NCI-H2196 treated with DMSO at 0.1 percent for 48 hours (cell line): ENCODE results near the gene TSPAN15.
"Not testable (repeated sequence)": the region's sequence is repeated elsewhere in the genome, so short reads cannot be mapped to it uniquely, and the experiment has no call there.

Experiments used
- DNase-seq: peaks from one replicate; lab custom pipeline; 2025; ENCODE audit not compliant: unreplicated experiment; lab: John Stamatoyannopoulos, UW

The TSPAN15 gene

DNA sequence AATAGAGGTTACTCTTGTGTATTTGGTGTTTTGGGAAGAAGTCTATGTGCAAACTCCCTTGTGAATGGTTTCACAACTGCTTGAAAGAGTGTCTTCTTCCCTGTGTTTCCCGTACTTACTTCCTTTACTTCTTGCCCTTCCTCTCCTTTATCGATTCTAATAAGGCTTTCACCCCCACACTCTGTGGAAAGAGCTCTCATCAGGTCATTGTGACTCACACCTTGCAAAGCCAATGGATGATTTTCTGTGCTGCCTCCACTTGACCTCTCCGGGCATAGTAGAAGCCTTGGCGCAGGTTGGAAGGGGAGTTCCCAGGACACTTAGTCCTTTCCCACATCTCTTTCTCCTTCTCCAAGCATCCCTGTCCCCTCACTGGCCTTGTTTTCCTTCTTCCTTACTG, 6.2 kb upstream of the TSPAN15 start:
- no peak for DNase-seq

DNA sequence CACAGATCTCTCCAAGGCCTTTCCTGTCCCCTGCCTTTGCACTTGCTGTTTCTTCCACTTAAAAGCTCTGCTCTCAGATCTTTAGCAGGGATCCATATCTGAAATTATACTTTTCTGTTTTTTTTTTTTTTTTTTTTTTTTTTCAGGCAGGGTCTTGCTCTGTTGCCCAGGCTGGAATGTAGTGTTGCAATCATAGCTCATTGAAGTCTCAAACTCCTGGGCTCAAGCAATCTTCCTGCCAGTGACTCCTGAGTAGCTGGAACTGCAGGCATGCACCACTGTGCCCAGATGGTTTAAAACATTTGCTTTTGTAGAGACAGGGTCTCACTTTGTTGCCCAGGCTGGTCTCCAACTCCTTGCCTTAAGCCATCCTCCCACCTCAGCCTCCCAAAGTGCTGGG, 5.0 kb upstream of the TSPAN15 start:
- no peak for DNase-seq

- no peak for DNase-seq
Observed at GRCh38 chr10:69446650-69447151, 4.6 kb upstream of the TSPAN15 start.

DNA sequence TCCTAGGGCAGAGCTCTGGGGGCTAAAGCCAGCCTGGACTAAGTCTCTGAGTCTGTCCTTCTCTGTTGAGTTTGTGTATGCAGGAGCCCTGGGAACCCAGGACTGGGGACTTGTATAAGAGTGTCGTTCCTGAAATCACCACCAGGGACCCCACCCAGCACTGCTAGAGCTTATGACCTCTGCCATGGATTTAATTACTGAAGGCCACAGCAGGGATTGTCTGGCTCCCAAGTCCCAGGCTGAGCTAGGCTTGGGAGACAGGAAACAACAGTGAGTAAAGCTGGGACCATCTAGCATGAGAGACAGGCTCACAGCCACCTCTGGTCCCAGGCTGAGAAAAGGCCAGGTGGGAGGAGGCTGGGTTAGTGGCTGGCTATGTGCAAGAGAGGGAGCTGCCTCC, 1.4 kb upstream of the TSPAN15 start:
- DNase-seq = peak; percentile 37

DNA sequence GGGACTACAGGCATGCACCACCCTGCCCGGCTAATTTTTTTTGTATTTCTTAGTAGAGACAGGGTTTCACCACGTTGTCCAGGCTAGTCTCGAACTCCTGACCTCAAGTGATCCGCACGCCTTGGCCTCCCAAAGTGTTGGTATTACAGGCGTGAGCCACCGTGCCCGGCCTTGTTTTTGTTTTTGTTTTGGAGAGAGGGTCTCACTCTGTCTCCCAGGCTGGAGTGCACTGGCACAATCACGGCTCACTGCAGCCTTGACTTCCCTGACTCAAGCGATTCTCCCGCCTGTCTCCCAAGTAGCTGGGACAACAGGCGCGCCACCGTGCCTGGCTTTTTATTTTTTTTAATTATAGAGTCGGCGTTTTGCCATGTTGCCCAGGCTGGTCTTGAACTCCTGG, 870 bp upstream of the TSPAN15 start:
- not testable (repeated sequence) for DNase-seq

GRCh38 chr10:69451784-69452251, 553 bp downstream of the TSPAN15 start:
- no peak for DNase-seq

- no peak for DNase-seq
Observed at GRCh38 chr10:69452676-69453415, 1.6 kb downstream of the TSPAN15 start.

DNA sequence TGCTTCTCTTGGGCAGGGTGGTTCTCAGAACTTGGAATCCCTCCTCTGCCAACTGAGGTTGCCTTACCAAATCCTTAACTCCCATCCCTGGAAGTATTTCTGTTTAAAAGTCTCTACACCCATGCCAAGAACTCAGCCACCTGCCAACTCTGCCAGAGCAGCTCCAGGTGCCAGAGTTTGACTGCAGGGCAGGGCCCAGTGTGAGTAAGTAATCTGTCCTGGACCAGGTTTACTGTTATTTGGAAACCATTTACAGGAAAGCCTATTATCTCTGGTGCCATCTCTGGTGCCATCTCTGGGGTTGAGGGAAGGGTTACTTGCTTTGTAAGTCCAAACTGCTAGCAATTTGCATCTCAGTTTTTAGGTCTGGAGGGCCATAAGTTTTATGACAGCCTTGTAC, 2.5 kb downstream of the TSPAN15 start:
- no peak for DNase-seq

DNA sequence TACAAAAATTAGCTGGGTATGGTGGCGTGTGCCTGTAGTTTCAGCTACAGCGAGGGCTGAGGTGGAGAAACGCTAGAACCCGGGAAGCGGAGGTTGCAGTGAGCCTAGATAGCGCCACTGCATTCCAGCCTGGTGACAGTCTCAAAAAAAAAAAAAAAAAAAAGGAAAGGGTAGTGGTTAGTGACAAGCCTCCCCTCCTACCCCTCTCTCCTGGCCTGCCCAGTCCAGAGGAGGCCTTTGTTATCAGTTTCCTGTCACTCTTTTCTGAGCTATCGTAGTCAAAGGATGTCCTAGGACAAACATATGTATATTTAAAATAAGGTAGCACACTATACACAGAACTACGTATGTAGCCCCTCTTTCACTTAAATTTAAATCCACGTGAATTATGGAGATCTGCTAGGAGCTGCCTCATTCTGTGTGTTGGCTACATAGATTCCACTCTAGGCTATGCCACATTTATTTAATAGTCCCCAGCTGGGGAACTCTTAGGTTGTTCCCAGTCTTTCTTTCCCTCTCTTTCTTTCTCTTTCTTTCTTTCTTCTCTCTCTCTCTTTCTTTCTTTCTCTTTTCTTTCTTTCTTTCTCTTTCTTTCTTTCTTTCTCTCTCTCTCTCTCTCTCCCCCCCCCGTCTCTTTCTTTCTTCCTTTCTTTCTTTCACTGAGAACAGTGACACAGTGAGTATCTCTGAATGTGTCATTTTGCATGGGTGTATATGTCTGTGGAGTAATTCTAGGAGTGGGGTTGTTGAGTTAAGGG, 3.9 kb downstream of the TSPAN15 start:
- no peak for DNase-seq

DNA sequence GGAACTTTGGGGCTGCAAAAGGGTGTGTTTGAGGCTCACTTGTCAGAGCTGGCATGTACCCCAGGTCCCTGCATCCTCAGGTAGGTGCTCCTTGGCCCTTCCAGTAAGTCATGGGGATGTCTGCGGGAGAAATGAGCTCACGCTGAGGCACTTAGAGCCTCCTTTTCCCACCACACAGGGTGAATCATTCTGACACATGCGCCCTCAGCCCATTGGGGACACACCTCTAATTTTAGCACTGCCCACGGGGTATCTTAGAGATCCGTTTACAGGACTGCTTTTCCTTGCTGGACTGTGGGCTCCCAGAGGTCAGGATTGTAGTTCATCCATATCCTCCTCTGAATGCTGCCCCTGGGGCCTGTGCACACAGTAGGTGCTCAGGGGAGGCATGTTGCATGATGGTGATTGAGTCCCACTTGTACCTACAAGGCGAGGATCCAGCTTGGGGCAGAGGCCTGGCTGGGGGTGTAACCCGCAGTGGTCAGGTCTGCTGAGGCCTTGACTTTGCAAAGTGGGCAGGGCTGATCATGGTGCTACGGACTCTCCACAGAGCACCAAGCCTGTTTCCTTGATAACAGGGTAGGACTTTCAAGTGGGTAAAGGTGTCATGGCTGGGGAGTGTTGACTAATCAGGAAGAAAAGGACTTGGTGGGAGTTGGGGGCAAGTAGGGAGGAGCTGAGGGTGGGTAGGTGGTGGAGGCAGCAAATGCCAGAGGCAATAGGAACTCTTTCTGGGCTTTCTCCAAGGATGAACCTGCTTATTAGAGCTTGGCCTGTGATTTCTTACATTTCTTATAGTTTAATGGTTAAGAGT, 5.8 kb downstream of the TSPAN15 start:
- DNase-seq = no peak

DNA sequence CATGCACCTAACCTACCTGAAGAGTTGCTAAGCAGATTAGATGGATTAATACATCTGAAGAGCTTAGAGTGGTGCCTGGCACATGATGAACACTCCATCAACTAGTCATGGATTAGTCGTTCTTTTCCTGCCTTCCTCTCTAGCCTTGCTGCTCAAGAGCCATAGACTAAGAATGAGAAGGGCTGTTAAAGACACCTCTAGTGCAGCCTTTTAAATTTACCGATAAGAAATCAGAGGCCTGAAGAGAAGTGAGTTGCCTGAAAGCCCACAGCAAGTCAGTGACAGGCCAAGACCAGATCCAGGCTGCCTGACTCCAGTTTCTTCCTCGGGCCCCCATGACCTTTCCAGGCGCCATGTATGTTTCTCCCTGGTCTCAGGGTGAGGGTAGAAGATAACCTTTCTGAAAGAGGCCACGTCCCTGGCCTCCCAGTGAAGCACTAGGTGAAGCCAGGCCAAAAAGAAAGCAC, 6.5 kb downstream of the TSPAN15 start:
- DNase-seq = no peak

DNA sequence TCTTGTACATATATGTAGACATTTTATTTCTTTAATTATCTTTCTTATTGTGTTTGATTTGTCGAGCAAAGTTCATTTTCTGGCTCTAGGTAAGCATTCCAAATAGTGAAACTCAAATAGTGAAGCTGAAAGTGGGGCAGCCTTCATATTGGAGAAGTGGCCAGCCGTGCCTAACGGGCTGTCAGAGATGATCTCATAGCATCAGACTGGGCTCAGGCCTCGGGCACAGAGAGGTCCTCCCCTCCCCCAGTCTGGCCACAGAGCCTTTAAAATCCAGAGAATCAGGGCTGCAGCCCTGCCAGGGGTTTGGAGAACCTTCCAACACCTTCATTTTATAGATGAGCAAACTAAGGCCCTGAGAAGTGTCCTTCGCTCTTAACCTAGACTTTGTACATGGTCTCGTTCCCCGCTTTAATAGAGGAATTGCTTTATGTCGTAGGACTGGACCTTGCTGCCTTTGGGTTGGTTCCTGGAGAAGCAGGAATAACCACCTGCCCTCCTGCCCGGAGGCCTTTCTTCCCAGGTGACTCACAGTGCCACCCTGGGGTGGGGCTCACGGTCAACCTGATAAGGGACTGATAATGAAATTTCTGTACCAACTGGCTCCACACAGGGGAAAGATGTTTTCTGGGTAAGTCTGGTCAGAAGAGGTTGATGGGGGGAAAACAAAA, 7.3 kb downstream of the TSPAN15 start:
- no peak for DNase-seq

GRCh38 chr10:69459101-69459790, 8.0 kb downstream of the TSPAN15 start:
- DNase-seq = no peak

DNA sequence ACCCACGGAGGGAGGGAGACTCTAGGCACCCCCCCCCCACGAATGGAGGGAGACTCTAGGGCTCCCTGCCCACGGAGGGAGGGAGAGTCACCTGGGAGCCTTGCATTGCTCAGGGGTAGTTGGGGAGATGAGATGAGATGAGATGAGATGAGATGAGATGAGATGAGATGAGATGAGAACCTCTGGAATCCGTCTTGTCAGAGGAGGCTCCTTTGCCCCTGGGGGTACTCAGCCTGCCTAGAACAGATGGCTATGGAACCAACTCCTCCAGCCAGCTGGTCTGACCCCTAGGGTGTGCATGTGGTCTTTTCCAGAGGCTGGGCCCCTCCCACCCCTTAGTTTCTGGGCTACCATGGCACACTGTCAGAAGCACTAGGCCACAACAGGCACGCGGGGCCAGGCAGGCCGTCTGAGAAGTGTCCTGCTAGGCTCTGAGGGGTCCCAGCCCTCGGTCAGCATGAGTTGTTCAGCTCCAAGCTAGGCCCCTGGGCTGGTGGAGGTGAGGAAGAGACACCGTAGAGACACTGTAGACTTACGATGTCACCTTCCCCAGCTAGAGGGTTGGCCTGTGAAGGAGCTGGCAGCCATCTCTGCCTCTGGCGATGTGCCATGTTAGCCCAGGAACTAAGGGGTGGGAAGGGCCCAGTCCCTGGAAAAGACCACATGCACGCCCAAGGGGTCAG, 8.8 kb downstream of the TSPAN15 start:
- no peak for DNase-seq

- no peak for DNase-seq
Observed at GRCh38 chr10:69460576-69461242, 9.4 kb downstream of the TSPAN15 start.

- DNase-seq = no peak
Observed at GRCh38 chr10:69461243-69462025, 10.2 kb downstream of the TSPAN15 start.

DNA sequence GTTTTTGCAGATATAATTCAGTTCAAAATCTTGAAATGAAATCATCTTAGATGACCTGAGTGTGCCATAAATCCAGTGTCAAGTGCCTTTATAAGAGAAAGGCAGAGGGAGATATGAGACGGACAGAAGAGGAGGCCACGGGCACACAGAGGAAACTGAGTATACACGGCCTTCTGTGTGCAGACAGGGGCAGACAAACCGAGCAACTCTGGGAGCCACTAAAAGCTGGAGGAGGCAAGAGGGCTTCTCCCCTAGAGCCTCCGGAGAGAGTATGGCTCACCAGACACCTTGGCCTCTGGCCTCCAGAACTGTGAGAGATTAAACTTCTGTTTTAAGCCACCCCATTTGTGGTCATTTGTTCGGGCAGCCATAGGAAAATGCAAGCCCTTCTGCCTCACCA, 12.6 kb downstream of the TSPAN15 start:
- no peak for DNase-seq

GRCh38 chr10:69464401-69464800, 13.1 kb downstream of the TSPAN15 start:
- DNase-seq = no peak
